Superior temporal gyrus (tissue), 1 donor: ENCODE data around the gene XIRP2.

Experiments
- DNase-seq: peaks from one replicate; pipeline ENCODE4 v3.0.0-alpha.2; 2016; ENCODE audit errors: extremely low spot score

Gene XIRP2

GRCh38 chr2:166888180-166888579 is at the start of gene XIRP2:
TSS of gene XIRP2 (plus strand) at chr2:166888480. CDS start at chr2:166903483, 15,003 bp downstream.
- DNase-seq: no peak

- DNase-seq: no peak
Measured at GRCh38 chr2:166841152-166841551, 47.1 kb upstream of the XIRP2 start.

- DNase-seq: no peak
Measured at GRCh38 chr2:166841679-166842078, 46.6 kb upstream of the XIRP2 start.

- DNase-seq: no peak
Measured at GRCh38 chr2:166844111-166844510, 44.2 kb upstream of the XIRP2 start.

GRCh38 chr2:166862468-166863132 is 25.7 kb upstream of the XIRP2 start:
- DNase-seq: no peak

- no peak for DNase-seq
Measured at GRCh38 chr2:166867874-166868514, 20.3 kb upstream of the XIRP2 start.

- no peak for DNase-seq
Measured at GRCh38 chr2:166870346-166870745, 17.9 kb upstream of the XIRP2 start.

- DNase-seq: no peak
Measured at GRCh38 chr2:166881177-166881576, 7.1 kb upstream of the XIRP2 start.

GRCh38 chr2:166882851-166883250 is 5.4 kb upstream of the XIRP2 start:
- DNase-seq: no peak

- DNase-seq: no peak
Measured at GRCh38 chr2:166891727-166892126, 3.4 kb downstream of the XIRP2 start.

- no peak for DNase-seq
Measured at GRCh38 chr2:166892397-166892796, 4.1 kb downstream of the XIRP2 start.

- no peak for DNase-seq
Measured at GRCh38 chr2:166895243-166895642, 7.0 kb downstream of the XIRP2 start.

- DNase-seq: no peak
Measured at GRCh38 chr2:166897666-166898065, 9.4 kb downstream of the XIRP2 start.

- DNase-seq: no peak
Measured at GRCh38 chr2:166899676-166900075, 11.4 kb downstream of the XIRP2 start.

- no peak for DNase-seq
Measured at GRCh38 chr2:166900700-166901099, 12.4 kb downstream of the XIRP2 start.

GRCh38 chr2:166901336-166901735 is 13.1 kb downstream of the XIRP2 start:
- no peak for DNase-seq

GRCh38 chr2:166916987-166917386 is 28.7 kb downstream of the XIRP2 start:
- no peak for DNase-seq

GRCh38 chr2:166917415-166917814 is 29.1 kb downstream of the XIRP2 start:
- no peak for DNase-seq

GRCh38 chr2:166921261-166921896 is 33.1 kb downstream of the XIRP2 start:
- no peak for DNase-seq

GRCh38 chr2:166924967-166925366 is 36.7 kb downstream of the XIRP2 start:
- no peak for DNase-seq

GRCh38 chr2:166926657-166927056 is 38.4 kb downstream of the XIRP2 start:
- no peak for DNase-seq

- no peak for DNase-seq
Measured at GRCh38 chr2:166932032-166932431, 43.8 kb downstream of the XIRP2 start.

GRCh38 chr2:166934817-166935216 is 46.5 kb downstream of the XIRP2 start:
- no peak for DNase-seq
